Calu3 (cell line): Measurements from ENCODE around the gene REG3G. TPM values are rescaled to one million over a fixed set of nuclear protein-coding genes. Genes with fewer than 3 reads are reported as not detected.

Source experiments
- BruUV-seq: library from RNA; stranded (reverse); fragments of 400-500 nt; replicated peaks from 2 replicates; lab custom pipeline; 2021; lab: Mats Ljungman, UMichigan
- CTCF ChIA-PET: fragments of 300-600 bp; sonication (Branson Sonifier 250); formaldehyde crosslinking; loops from one replicate; lab custom pipeline; 2022; ENCODE audit warnings: antibody characterized with exemption; lab: Charles Lee
- DNase-seq: peaks from one replicate; pipeline ENCODE4 v3.0.0; 2022
- H3K27ac Mint-ChIP-seq: one replicate; pipeline ENCODE4 v1.8.0; 2022; ENCODE audit warnings: mixed read lengths; ENCODE audit not compliant: unreplicated experiment
- H3K27me3 Mint-ChIP-seq: one replicate; pipeline ENCODE4 v1.8.0; 2022; ENCODE audit warnings: mixed read lengths; ENCODE audit not compliant: unreplicated experiment
- H3K36me3 Mint-ChIP-seq: one replicate; pipeline ENCODE4 v1.8.0; 2022; ENCODE audit warnings: mild to moderate bottlenecking, moderate library complexity, mixed read lengths; ENCODE audit not compliant: insufficient read depth, unreplicated experiment
- H3K4me1 Mint-ChIP-seq: one replicate; pipeline ENCODE4 v1.8.0; 2022; ENCODE audit warnings: mild to moderate bottlenecking, low read depth, mixed read lengths; ENCODE audit not compliant: unreplicated experiment
- H3K4me3 Mint-ChIP-seq: one replicate; pipeline ENCODE4 v1.8.0; 2022; ENCODE audit warnings: mild to moderate bottlenecking, low read depth, moderate library complexity, mixed read lengths; ENCODE audit not compliant: unreplicated experiment
- H3K9me3 Mint-ChIP-seq: one replicate; pipeline ENCODE4 v1.8.0; 2022; ENCODE audit warnings: low read depth, mixed read lengths; ENCODE audit not compliant: unreplicated experiment
- CTCF ChIP-seq: fragments of 200-600 bp; IDR thresholded peaks from one replicate; pipeline ENCODE4 v1.8.0; 2022; ENCODE audit warnings: antibody characterized with exemption; ENCODE audit not compliant: unreplicated experiment
- intact Hi-C: fragments of 100-400 bp; cut with micrococcal nuclease; formaldehyde crosslinking; loops from one replicate; pipeline ENCODE4 v1.10.0; 2022; ENCODE audit not compliant: unreplicated experiment
- total RNA-seq: library from RNA; stranded (reverse); gene quantifications from 2 replicates; pipeline ENCODE4 v1.2.3, GENCODE V29; 2022

The REG3G gene
- total RNA-seq, 1 experiment from 2014 or later: not detected

GRCh38 chr2:78985558-78985957 is 39.9 kb upstream of the REG3G start:
- intact Hi-C loops: no loop called here
- BruUV-seq: no TSS peak
- Mint-ChIP-seq H3K4me1 (no peaks in the 10 kb centered on the region), H3K27ac (no peak overlapping the region), H3K27me3 (no peaks in the 10 kb centered on the region), H3K9me3 (no peaks in the 10 kb centered on the region), H3K4me3 (no peak overlapping the region), H3K36me3 (no peaks in the 10 kb centered on the region)
- DNase-seq: no peak
- CTCF ChIA-PET: no interaction called here
- TF ChIP-seq CTCF: no peak

- no peak overlapping the region for H3K27ac Mint-ChIP-seq
- no peaks in the 10 kb centered on the region for H3K27me3 Mint-ChIP-seq
- no peak for DNase-seq
- CTCF ChIA-PET: no interaction called here
- no peak overlapping the region for H3K4me3 Mint-ChIP-seq
- intact Hi-C loops: no loop called here
- BruUV-seq: no TSS peak
- peaks cover 7% of the 10 kb centered on the region for H3K9me3 Mint-ChIP-seq
- no peaks in the 10 kb centered on the region for H3K36me3 Mint-ChIP-seq
- H3K4me1 Mint-ChIP-seq: no peaks in the 10 kb centered on the region
- TF ChIP-seq CTCF: no peak
These were observed 36.5 kb upstream of the REG3G start for GRCh38 chr2:78989051-78989450.

GRCh38 chr2:78992451-78992806 is 33.1 kb upstream of the REG3G start:
- no peak for DNase-seq
- Mint-ChIP-seq H3K4me1 (no peaks in the 10 kb centered on the region), H3K36me3 (no peaks in the 10 kb centered on the region), H3K9me3 (peaks cover 11% of the 10 kb centered on the region), H3K27me3 (no peaks in the 10 kb centered on the region), H3K4me3 (no peak overlapping the region), H3K27ac (no peak overlapping the region)
- BruUV-seq: no TSS peak
- TF ChIP-seq CTCF: no peak
- intact Hi-C loops: no loop called here
- CTCF ChIA-PET: no interaction called here

DNA sequence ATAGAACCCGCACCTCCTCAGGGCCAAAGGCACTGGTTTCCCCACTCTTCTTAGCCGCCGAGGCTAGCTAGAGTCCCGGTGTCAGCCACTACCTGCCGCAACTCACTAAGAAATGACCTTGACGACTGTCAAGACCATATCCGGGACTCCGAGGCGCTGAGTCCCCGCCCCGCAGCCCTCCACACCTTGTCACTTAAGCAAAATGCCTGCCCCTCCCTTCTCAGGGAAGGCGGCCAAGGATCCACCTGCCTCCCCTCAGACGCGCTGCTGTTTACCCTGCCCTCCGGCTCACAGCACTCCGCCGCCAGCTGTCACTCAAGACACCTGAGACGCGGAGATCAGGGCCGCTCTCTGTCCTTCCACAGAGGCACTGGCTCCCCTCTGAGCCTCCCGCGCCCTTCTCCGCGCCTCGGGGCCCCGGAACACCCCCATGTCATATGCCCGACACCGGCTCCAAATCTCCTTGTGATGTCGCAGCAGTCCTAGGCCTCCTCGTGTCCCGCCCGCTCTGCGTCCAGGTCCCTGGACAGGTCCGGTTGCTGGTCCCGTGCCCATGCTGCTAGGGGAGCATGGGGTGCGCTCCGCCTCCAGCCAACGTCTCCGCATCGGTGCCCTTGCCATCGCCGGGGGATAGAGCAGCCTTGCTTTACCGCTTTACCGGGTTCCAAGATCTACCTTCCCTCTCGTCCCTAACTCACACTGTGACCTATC is 32.5 kb upstream of the REG3G start:
- Mint-ChIP-seq H3K4me1 (no peaks in the 10 kb centered on the region), H3K27ac (no peak overlapping the region), H3K4me3 (no peak overlapping the region), H3K9me3 (peaks cover 11% of the 10 kb centered on the region), H3K36me3 (no peaks in the 10 kb centered on the region), H3K27me3 (no peaks in the 10 kb centered on the region)
- TF ChIP-seq CTCF: no peak
- no TSS peak for BruUV-seq
- DNase-seq: no peak
- CTCF ChIA-PET: no interaction called here
- intact Hi-C loops: no loop called here
